ENCODE data around the gene PHOX2B. TPM values are rescaled to one million over a fixed set of nuclear protein-coding genes. Genes with fewer than 3 reads are reported as not detected.
"Not testable (repeated sequence)": the region's sequence is repeated elsewhere in the genome, so short reads cannot be mapped to it uniquely, and the experiment has no call there.

Gene PHOX2B
- total RNA-seq, 1 donor from 2014 or later, result not detected

GRCh38 chr4:41748074-41748570, 403 bp downstream of the PHOX2B start:
- DNase-seq (ENCODE audit: low spot score), result no peak

DNA sequence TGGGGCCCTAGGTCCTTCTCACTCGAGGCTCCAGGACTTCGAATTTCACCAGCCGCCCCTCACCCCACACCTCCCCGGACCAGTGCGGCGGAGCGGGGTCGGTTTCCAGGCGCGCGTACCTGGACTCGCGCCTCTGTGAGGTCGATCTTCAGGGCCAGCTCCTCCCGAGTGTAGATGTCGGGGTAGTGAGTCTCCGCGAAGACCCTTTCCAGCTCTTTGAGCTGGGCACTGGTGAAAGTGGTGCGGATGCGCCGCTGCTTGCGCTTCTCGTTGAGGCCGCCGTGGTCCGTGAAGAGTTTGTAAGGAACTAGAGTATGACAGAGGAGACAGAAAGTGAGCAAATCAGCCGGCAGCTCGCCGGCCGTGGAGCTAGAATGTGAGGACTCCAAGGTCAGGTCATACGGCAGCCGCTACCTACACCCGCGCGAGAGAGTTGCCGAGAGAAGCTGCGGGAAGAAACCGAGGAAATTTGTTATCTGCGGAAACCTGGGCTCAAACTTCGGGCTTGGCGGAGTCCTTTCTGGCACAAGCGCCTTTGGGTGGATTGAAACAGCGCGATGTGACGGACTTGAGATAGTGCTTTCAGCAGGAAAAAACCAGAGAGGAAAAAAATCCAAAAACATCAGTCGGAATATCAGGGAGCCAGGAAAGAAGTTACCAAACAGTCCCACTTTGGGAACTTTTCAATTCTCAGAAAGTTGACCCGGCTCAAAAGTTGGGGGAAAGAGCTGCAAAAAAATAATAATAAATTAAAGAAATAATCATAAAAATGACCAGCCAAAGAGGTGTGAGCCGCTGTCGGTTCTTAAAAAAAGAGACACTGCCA, 1.1 kb downstream of the PHOX2B start:
- no peak for DNase-seq (ENCODE audit: low spot score)

- DNase-seq (ENCODE audit: low spot score), result no peak
Observed at GRCh38 chr4:41746440-41747229, 1.9 kb downstream of the PHOX2B start.

DNA sequence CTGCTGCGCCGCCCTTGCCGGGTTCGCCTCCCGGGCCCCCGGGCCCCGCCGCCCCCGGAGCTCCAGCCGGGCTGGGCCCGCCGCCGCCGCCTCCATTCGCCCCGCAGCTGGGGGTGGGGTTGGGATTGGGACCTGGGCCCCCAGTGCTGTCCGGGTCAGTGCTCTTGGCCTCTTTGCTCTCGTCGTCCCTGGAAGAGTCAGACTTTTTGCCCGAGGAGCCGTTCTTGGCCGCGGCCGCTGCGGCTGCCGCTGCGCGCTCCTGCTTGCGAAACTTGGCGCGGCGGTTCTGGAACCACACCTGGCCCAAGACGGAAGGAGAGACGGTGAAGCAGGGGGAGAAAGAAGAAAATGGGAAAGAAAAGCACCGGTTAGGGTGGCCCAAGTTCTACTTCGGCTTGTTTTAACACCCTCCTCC, 2.5 kb downstream of the PHOX2B start:
- no peak for DNase-seq (ENCODE audit: low spot score)

DNA sequence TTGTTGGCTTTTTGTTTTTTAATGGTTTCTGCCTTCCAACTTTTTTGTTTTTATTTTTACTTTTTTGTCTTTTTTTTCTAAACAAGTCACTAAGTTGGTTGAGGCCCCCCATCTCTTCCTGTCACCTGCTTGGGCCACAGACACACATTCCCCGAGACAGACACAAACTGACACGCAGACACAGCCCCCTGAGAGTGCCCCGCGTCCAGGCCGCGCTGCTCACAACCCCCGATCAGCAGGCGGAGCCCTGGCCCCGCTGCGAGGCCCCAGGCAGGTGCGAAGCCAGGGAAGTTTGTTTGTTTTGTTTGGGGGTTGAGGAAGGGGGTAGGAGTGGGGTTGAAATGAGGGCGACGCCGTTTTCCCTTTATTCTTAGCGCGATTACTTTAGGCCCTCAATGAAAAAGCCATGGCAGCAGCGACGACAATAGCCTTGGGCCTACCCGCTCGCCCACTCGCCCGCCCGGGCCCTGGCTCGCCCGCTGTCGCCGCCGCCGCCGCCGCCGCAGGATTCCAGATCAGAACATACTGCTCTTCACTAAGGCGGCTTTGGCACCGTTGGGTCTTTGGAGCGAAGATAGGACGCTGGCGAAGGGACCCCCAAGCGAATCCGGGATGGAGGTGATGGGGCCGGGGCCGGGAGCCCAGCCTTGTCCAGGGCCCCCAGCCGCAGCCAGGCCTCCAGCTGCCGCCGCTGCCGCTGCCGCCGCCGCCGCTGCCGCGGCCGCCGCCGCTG, 3.1 kb downstream of the PHOX2B start:
- no peak for DNase-seq (ENCODE audit: low spot score)

- DNase-seq (ENCODE audit: low spot score), result no peak
Observed at GRCh38 chr4:41744572-41745291, 3.8 kb downstream of the PHOX2B start.

- DNase-seq (ENCODE audit: low spot score), result no peak
Observed at GRCh38 chr4:41741354-41741753, 7.2 kb downstream of the PHOX2B start.

GRCh38 chr4:41737491-41737890, 11.0 kb downstream of the PHOX2B start:
- not testable (repeated sequence) for DNase-seq (ENCODE audit: low spot score)

- DNase-seq (ENCODE audit: low spot score), result no peak
Observed at GRCh38 chr4:41734371-41734770, 14.2 kb downstream of the PHOX2B start.

GRCh38 chr4:41731569-41732126, 16.9 kb downstream of the PHOX2B start:
- DNase-seq (ENCODE audit: low spot score), result no peak

DNA sequence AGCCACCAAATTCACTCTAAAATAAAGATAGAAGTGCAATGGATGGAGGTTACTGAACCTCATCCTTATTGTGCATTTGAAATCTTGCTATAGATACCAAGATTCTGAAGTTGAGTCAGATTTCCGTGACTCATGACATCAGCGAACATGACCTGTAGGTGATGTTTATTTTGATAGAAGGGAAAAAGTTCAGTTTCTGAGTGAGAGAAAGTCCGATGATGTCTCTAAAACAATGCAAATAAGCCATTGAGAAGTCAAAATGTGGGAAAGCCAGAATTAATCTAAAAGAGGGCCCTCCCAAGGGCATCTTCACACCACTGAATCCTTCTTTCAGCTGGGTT, 20.0 kb downstream of the PHOX2B start:
- no peak for DNase-seq (ENCODE audit: low spot score)

DNA sequence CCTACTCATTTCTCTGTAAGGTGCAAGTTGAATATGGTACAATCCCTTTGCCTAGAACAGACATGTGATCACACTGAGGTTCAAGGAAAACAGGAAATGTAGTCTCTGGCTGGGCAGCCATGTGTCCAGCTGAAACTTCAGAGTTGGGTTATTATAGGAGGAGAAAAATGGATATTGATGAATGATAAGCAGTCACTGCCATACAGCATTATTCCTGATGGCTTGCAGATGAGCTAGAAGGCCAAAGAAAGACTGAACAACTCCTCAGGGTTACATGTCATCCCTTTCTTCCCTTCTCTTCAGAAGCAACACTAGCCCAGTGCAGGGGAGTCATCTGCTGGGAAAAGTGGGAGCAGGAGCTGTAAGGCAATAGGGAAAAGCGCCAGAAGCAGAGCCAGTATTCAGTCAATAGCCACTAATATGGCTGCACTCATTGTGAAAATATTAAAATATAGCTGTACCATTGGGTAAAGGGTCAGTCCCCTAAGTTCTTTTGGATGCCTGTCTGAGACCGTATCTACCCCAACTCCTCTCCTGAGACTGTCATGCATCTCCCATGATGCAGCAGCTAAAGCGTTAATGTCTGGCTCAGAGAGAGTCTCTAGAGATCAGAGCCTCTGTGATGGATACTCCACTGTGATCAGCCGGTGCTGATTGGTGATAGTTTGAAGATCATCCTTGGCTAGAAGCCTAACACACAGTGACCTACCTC, 20.5 kb downstream of the PHOX2B start:
- no peak for DNase-seq (ENCODE audit: low spot score)

- DNase-seq (ENCODE audit: low spot score), result no peak
Observed at GRCh38 chr4:41725254-41725653, 23.3 kb downstream of the PHOX2B start.

DNA sequence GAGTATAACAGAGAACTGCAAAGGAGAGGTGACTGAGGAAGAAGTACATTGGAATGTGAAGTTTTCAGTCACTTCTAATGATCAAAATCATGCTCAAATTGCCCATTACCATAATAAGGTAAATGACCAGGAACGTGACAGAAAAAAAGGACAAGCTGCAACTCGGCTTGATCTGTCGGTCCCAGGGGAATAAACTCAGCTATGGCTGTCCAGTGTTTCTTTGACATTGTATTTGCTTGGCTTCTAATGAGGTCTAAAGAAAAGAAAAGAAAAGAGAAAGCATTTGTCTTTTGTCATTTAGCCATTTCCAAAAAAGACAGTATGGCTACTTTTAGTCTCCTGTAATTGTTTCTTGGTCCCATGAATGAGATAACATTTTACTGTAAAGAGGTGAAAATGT, 25.2 kb downstream of the PHOX2B start:
- no peak for DNase-seq (ENCODE audit: low spot score)

DNA sequence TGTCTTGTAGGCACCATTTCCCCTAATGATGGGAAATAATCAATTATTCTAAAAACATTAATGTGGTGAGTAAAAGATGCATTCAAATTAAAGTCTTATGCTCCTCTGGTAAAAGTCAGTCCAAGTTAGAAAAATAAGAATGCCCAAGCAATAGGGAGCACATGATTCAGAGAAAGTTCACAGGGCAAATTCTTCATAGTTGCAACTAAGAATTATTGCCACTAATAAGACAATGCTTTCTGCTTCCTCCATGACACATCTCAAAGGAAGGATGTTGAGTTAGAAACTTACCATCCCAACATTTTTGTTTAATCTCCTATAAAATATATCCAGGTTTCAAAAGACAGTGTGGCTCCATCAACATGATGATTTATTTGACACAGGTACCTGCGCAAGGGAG, 26.3 kb downstream of the PHOX2B start:
- no peak for DNase-seq (ENCODE audit: low spot score)

GRCh38 chr4:41719417-41719816, 29.1 kb downstream of the PHOX2B start:
- no peak for DNase-seq (ENCODE audit: low spot score)

DNA sequence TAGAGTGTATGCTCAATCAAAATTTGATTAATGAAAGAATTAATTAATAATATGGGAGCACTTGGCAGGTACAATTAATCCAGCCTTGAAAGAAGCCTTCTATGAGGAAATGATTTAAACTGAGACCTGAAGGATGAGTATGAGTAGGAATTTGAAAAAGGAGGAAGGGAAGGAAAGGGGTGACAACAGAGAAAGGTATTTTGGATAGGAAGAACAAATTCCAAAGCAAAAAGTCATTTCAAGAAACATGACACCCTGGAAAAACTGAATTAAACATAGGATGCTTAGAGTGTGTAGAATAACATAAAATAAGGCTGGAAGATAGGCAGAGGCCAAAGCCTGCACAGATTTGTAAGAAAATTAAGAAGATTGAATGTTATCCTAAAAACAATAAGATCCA, 29.6 kb downstream of the PHOX2B start:
- DNase-seq (ENCODE audit: low spot score), result no peak

DNA sequence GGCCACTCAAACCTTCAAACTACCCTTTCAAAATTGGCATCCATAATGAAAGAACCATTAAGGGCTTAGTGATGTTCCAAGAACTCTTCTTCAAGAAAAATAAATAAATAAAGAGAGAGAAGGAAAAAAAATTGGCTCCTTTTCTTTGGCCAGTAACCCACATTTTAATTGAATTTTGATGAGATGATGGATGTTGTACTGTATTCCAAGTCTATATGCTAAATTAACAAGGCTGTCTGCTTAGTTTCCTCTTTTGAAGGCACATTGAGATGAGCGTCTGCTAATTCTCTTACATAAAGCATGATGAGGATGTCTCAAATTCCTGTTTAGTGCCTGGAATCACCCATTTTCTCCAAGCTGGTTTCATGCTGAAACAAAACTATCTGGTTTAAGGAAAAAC, 33.4 kb downstream of the PHOX2B start:
- DNase-seq (ENCODE audit: low spot score), result no peak

- DNase-seq (ENCODE audit: low spot score), result no peak
Observed at GRCh38 chr4:41714364-41715000, 34.0 kb downstream of the PHOX2B start.

DNA sequence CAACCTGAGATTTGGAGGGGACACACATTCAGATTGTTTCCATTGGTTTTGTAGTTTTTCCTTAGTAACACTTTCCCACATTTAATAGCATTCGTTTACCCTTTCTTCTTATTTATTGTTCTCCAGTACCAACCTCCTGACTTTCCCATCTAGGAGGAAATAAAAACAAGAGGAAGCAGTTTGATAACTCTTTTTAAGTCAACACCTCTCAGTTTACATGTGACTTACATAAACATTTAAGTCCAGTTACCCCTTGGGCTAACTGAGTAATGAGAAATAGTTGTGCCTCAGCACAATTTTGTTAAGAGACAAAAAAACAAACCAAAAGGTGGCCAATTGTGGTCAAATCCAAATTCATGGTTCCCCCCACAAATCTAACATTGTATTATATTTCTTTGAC, 34.8 kb downstream of the PHOX2B start:
- DNase-seq (ENCODE audit: low spot score), result no peak
